SU-DHL-6 (cell line): ENCODE results near the gene GALR3.

Experiments
- H2AFZ ChIP-seq: fragments of 200-600 bp; sonication (generic); 2 replicates; pipeline ENCODE4 v1.6.1; 2014; ENCODE audit warnings: low read depth, mild to moderate bottlenecking, moderate library complexity, mixed read lengths, antibody characterized with exemption, low read length; ENCODE audit not compliant: severe bottlenecking
- H3F3A ChIP-seq: fragments of 200-600 bp; shearing (Covaris generic); 2 replicates; pipeline ENCODE4 v1.6.0; 2016; ENCODE audit warnings: antibody characterized with exemption, mild to moderate bottlenecking; ENCODE audit not compliant: insufficient read depth
- H3K27ac ChIP-seq: fragments of 200-600 bp; sonication (generic); 2 replicates; pipeline ENCODE4 v1.5.1; 2016; ENCODE audit warnings: low read depth, mild to moderate bottlenecking, low read length, moderate library complexity, mixed read lengths
- H3K27me3 ChIP-seq: fragments of 200-600 bp; sonication (generic), shearing (Covaris generic); 2 replicates; pipeline ENCODE4 v1.6.0; 2014; ENCODE audit warnings: mild to moderate bottlenecking, low read length
- H3K36me3 ChIP-seq: fragments of 200-600 bp; sonication (generic); 2 replicates; pipeline ENCODE4 v1.6.1; 2014; ENCODE audit warnings: mild to moderate bottlenecking, low read length, mixed read lengths
- H3K4me2 ChIP-seq: fragments of 300-600, 200-600 bp; shearing (Covaris generic), sonication (generic); 2 replicates; pipeline ENCODE4 v1.6.0; 2014; ENCODE audit warnings: low read length, low read depth, mild to moderate bottlenecking; ENCODE audit not compliant: poor library complexity, severe bottlenecking
- H3K4me3 ChIP-seq: fragments of 200-600 bp; sonication (generic); 2 replicates; pipeline ENCODE4 v1.5.1; 2014; ENCODE audit warnings: antibody characterized with exemption, low read length, mild to moderate bottlenecking, mixed read lengths; ENCODE audit not compliant: insufficient read depth, poor library complexity, severe bottlenecking
- H3K79me2 ChIP-seq: fragments of 200-600 bp; sonication (generic); 2 replicates; pipeline ENCODE4 v1.6.1; 2014; ENCODE audit warnings: mild to moderate bottlenecking, low read length, moderate library complexity; ENCODE audit not compliant: insufficient read depth
- H3K9ac ChIP-seq: fragments of 200-600 bp; sonication (generic); 2 replicates; pipeline ENCODE4 v1.7.0; 2014; ENCODE audit warnings: mild to moderate bottlenecking, low read length
- H3K9me2 ChIP-seq: fragments of 200-600 bp; sonication (generic); replicated peaks from 2 replicates; pipeline ENCODE4 v1.6.1; 2014; ENCODE audit warnings: low read length; ENCODE audit not compliant: insufficient read depth
- H3K9me3 ChIP-seq: fragments of 200-600 bp; sonication (generic); 2 replicates; pipeline ENCODE4 v1.6.1; 2014; ENCODE audit warnings: low read length, mixed read lengths; ENCODE audit not compliant: insufficient read depth
- H4K20me1 ChIP-seq: fragments of 200-600 bp; sonication (generic); 2 replicates; pipeline ENCODE4 v1.6.1; 2014; ENCODE audit warnings: low read depth, mild to moderate bottlenecking, antibody characterized with exemption, low read length, moderate library complexity, mixed read lengths
- CTCF ChIP-seq: fragments of 200-600 bp; sonication (generic); IDR thresholded peaks from one replicate; pipeline ENCODE4 v1.5.1; 2017; ENCODE audit warnings: antibody characterized with exemption, mild to moderate bottlenecking, low read length, moderate library complexity; ENCODE audit not compliant: insufficient read depth, poor library complexity, severe bottlenecking
- EZH2phosphoT487 ChIP-seq: fragments of 200-600 bp; sonication (generic), shearing (Covaris generic); conservative IDR thresholded peaks from 2 replicates; pipeline ENCODE4 v1.6.1; 2018; ENCODE audit warnings: mild to moderate bottlenecking, antibody characterized with exemption, low read length, moderate library complexity, mixed read lengths

The GALR3 gene

GRCh38 chr22:37820350-37820749 is 2.8 kb upstream of the GALR3 start:
- no peak overlapping the region for H3K27ac ChIP-seq
- H3K27me3 ChIP-seq, result no peaks in the 10 kb centered on the region
- no peak for TF ChIP-seq EZH2phosphoT487
- no peaks in the 10 kb centered on the region for H3K9me3 ChIP-seq
- H3F3A ChIP-seq, result no peaks in the 10 kb centered on the region
- no peaks in the 10 kb centered on the region for H3K9me2 ChIP-seq
- H4K20me1 ChIP-seq, result no peaks in the 10 kb centered on the region
- no peaks in the 10 kb centered on the region for H3K36me3 ChIP-seq
- H3K4me2 ChIP-seq, result no peak overlapping the region
- H3K9ac ChIP-seq, result no peak overlapping the region
- H3K4me3 ChIP-seq, result no peak overlapping the region
- no peak overlapping the region for H2AFZ ChIP-seq
- no peaks in the 10 kb centered on the region for H3K79me2 ChIP-seq

- Histone ChIP-seq H3K9me2 (no peaks in the 10 kb centered on the region), H3K9me3 (no peaks in the 10 kb centered on the region), H3K9ac (no peak overlapping the region), H3K36me3 (no peaks in the 10 kb centered on the region), H3K27ac (no peak overlapping the region), H2AFZ (no peak overlapping the region), H3K4me2 (no peak overlapping the region), H4K20me1 (no peaks in the 10 kb centered on the region), H3K27me3 (no peaks in the 10 kb centered on the region), H3K79me2 (no peaks in the 10 kb centered on the region), H3F3A (no peaks in the 10 kb centered on the region), H3K4me3 (no peak overlapping the region)
- TF ChIP-seq CTCF, result no peak
- no peak for TF ChIP-seq EZH2phosphoT487
Measured at GRCh38 chr22:37822079-37822833, 926 bp upstream of the GALR3 start.

GRCh38 chr22:37824674-37825641 is 1.8 kb downstream of the GALR3 start:
- no peaks in the 10 kb centered on the region for H3F3A ChIP-seq
- H3K36me3 ChIP-seq, result no peaks in the 10 kb centered on the region
- no peak overlapping the region for H3K27ac ChIP-seq
- H3K79me2 ChIP-seq, result no peaks in the 10 kb centered on the region
- H3K27me3 ChIP-seq, result no peaks in the 10 kb centered on the region
- H3K9me3 ChIP-seq, result no peaks in the 10 kb centered on the region
- no peaks in the 10 kb centered on the region for H4K20me1 ChIP-seq
- no peak overlapping the region for H3K4me2 ChIP-seq
- no peaks in the 10 kb centered on the region for H3K9me2 ChIP-seq
- H2AFZ ChIP-seq, result no peak overlapping the region
- H3K4me3 ChIP-seq, result no peak overlapping the region
- TF ChIP-seq EZH2phosphoT487, result no peak
- no peak for TF ChIP-seq CTCF
- H3K9ac ChIP-seq, result no peak overlapping the region
